Measurements from ENCODE around the gene CRYGS. TPM values are rescaled to one million over a fixed set of nuclear protein-coding genes. Genes with fewer than 3 reads are reported as not detected.

Gene CRYGS
- total and polyA plus RNA-seq, 2 experiments from 2014 or later, result 0.76 to 1.3 TPM

- peaks cover 59% of the 10 kb centered on the region for H3K79me2 ChIP-seq (ENCODE audit: insufficient read depth)
- H3K27ac ChIP-seq, result peak within 1 kb of the TSS; percentile 38
- H3K9ac ChIP-seq, result peak within 1 kb of the TSS; percentile 85
- in situ Hi-C loops (cut with MboI), result no loop called here
- 2% methylated on average over 62 to 63 of the region's 66 CpGs for WGBS, 2 experiments (ENCODE audit: low coverage in 1 of 2, low lambda C conversion rate in 2 of 2, missing lambda C conversion rate in 2 of 2)
- DNase-seq, result peak; percentile 86
- no peak for TF ChIP-seq EZH2phosphoT487 (IDR thresholded peaks at IDR 0.05; ENCODE audit: insufficient read depth, low read depth)
- no peak for TF ChIP-seq EZH2 (IDR thresholded peaks at IDR 0.05; ENCODE audit: insufficient read depth, poor library complexity, severe bottlenecking)
- H2AFZ ChIP-seq, result peak within 1 kb of the TSS; percentile 95
- peak within 1 kb of the TSS; percentile 82 for H3K4me2 ChIP-seq (ENCODE audit: unreplicated experiment)
- no peaks in the 10 kb centered on the region for H3K9me2 ChIP-seq (ENCODE audit: insufficient read depth)
- H3K27me3 ChIP-seq (replicated peaks; ENCODE audit: insufficient read depth), result no peaks in the 10 kb centered on the region
- no peaks in the 10 kb centered on the region for H3F3A ChIP-seq (ENCODE audit: insufficient read depth)
- peaks cover 15% of the 10 kb centered on the region for H3K4me1 ChIP-seq (ENCODE audit: insufficient read depth)
- H4K20me1 ChIP-seq (ENCODE audit: insufficient read depth), result no peaks in the 10 kb centered on the region
- H3K36me3 ChIP-seq (ENCODE audit: low read depth), result no peaks in the 10 kb centered on the region
- H3K9me3 ChIP-seq (ENCODE audit: low read depth), result no peaks in the 10 kb centered on the region
- H3K4me3 ChIP-seq, result peak within 1 kb of the TSS; percentile 79
These were observed 23.1 kb upstream of the CRYGS start, which contains the start of gene TBCCD1 for GRCh38 chr3:186567072-186567921. Gene TBCCD1, minus strand, starts transcription at chr3:186567339. Its CDS starts 3,010 bp downstream, at chr3:186564329.

DNA sequence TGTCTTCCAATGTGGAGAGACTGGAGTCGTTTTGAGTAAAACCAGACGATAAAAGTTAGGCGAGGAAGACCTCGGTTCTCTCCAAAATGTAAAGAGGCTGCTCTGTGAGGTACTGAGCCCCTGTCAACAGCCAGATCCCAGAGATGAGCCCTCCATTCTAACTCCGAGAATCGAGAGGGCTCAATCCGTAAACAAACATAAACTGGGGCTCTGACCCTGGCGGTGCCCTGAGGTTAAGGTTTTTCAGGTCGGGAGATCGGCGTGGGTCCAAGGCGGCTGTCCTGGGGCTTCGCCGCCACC is 22.5 kb upstream of the CRYGS start:
- Histone ChIP-seq H3K4me2 (ENCODE audit: unreplicated experiment) (peak overlapping the region; percentile 82), H3K27me3 (replicated peaks; ENCODE audit: insufficient read depth) (no peaks in the 10 kb centered on the region), H3K79me2 (ENCODE audit: insufficient read depth) (peaks cover 59% of the 10 kb centered on the region), H3F3A (ENCODE audit: insufficient read depth) (no peaks in the 10 kb centered on the region), H3K27ac (peak overlapping the region; percentile 38), H2AFZ (peak overlapping the region; percentile 95), H3K9ac (peak overlapping the region; percentile 85), H4K20me1 (ENCODE audit: insufficient read depth) (no peaks in the 10 kb centered on the region), H3K4me3 (peak overlapping the region; percentile 79), H3K36me3 (ENCODE audit: low read depth) (no peaks in the 10 kb centered on the region), H3K9me3 (ENCODE audit: low read depth) (no peaks in the 10 kb centered on the region), H3K9me2 (ENCODE audit: insufficient read depth) (no peaks in the 10 kb centered on the region), H3K4me1 (ENCODE audit: insufficient read depth) (peaks cover 13% of the 10 kb centered on the region)
- 1% methylated on average over 12 to 14 of the region's 14 CpGs for WGBS, 2 experiments (ENCODE audit: low coverage in 1 of 2, low lambda C conversion rate in 2 of 2, missing lambda C conversion rate in 2 of 2)
- TF ChIP-seq EZH2phosphoT487 (IDR thresholded peaks at IDR 0.05; ENCODE audit: insufficient read depth, low read depth) (no peak), EZH2 (IDR thresholded peaks at IDR 0.05; ENCODE audit: insufficient read depth, poor library complexity, severe bottlenecking) (no peak)
- DNase-seq, result no peak
- in situ Hi-C loops (cut with MboI), result no loop called here

DNA sequence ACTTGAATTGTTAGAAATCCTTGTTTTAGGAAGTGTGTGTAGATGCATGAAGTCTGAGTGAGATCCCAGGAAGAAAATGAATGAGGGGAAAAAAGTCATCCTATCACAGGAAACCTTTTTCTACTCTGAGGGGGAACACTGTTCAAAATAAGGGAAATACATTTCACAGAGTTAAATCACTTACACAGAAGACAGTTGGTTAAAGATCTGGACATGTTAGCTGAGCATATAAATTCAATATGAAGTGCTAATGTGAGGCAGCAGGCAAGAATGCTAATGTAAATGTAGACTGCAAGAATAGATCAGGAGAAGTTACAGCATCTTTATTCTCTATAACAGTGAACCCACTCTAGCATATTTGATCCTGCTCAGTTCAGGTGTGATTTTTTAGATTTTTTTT is 20.4 kb upstream of the CRYGS start:
- Histone ChIP-seq H4K20me1 (ENCODE audit: insufficient read depth) (no peaks in the 10 kb centered on the region), H3K27ac (no peak overlapping the region), H3K4me1 (ENCODE audit: insufficient read depth) (peaks cover 9% of the 10 kb centered on the region), H3K4me2 (ENCODE audit: unreplicated experiment) (no peak overlapping the region), H3K9me2 (ENCODE audit: insufficient read depth) (no peaks in the 10 kb centered on the region), H3K27me3 (replicated peaks; ENCODE audit: insufficient read depth) (no peaks in the 10 kb centered on the region), H3F3A (ENCODE audit: insufficient read depth) (no peaks in the 10 kb centered on the region), H3K9ac (no peak overlapping the region), H3K4me3 (no peak overlapping the region), H3K9me3 (ENCODE audit: low read depth) (no peaks in the 10 kb centered on the region), H3K36me3 (ENCODE audit: low read depth) (no peaks in the 10 kb centered on the region), H3K79me2 (ENCODE audit: insufficient read depth) (peaks cover 67% of the 10 kb centered on the region), H2AFZ (no peak overlapping the region)
- DNase-seq, result no peak
- in situ Hi-C loops (cut with MboI), result no loop called here
- TF ChIP-seq EZH2 (IDR thresholded peaks at IDR 0.05; ENCODE audit: insufficient read depth, poor library complexity, severe bottlenecking) (no peak), EZH2phosphoT487 (IDR thresholded peaks at IDR 0.05; ENCODE audit: insufficient read depth, low read depth) (no peak)

DNA sequence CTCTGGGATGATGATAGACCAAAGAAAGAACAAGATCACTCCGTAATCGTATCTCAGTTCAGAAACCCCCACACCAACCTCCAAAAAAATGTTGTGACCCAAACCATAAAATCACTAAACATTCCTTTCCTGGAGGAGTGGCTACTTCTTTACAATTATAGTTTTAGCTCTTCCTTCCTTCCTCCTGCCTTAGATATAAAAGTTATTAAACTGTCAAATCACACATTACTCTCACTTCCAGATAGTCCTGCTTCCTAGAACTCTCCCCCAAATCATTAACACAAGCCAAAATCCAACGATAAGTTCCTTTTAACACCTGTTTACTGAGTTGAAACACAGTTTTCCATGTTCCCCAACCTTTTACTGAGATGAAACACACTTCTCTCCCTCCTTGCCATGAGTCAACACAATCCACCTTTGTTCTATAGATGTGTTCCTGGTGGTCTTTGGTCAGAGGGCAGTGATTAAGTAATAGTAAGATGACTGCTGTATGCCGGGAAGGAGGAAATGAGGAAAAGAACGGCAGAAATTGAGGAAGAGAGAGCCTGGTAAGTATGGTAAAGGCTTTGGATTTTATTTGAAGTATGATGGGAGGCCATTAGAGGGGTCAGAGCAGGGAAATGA is 8.3 kb upstream of the CRYGS start:
- in situ Hi-C loops (cut with MboI), result no loop called here

More for the DNA sequence above, 8.3 kb upstream of the CRYGS start:
- H3K4me3 ChIP-seq, result no peak overlapping the region
- no peak for TF ChIP-seq EZH2 (IDR thresholded peaks at IDR 0.05; ENCODE audit: insufficient read depth, poor library complexity, severe bottlenecking)
- no peak for TF ChIP-seq EZH2phosphoT487 (IDR thresholded peaks at IDR 0.05; ENCODE audit: insufficient read depth, low read depth)
- DNase-seq, result no peak
- no peaks in the 10 kb centered on the region for H3K79me2 ChIP-seq (ENCODE audit: insufficient read depth)
- peaks cover 54% of the 10 kb centered on the region for H3K36me3 ChIP-seq (ENCODE audit: low read depth)
- 67 to 78% methylated on average over 5 of the region's 5 CpGs for WGBS, 2 experiments (ENCODE audit: low coverage in 1 of 2, low lambda C conversion rate in 2 of 2, missing lambda C conversion rate in 2 of 2)
- H4K20me1 ChIP-seq (ENCODE audit: insufficient read depth), result no peaks in the 10 kb centered on the region
- H3K9ac ChIP-seq, result no peak overlapping the region
- H3K4me2 ChIP-seq (ENCODE audit: unreplicated experiment), result no peak overlapping the region
- no peaks in the 10 kb centered on the region for H3K9me3 ChIP-seq (ENCODE audit: low read depth)
- no peaks in the 10 kb centered on the region for H3F3A ChIP-seq (ENCODE audit: insufficient read depth)
- no peak overlapping the region for H3K27ac ChIP-seq
- no peak overlapping the region for H2AFZ ChIP-seq
- no peaks in the 10 kb centered on the region for H3K27me3 ChIP-seq (replicated peaks; ENCODE audit: insufficient read depth)
- no peaks in the 10 kb centered on the region for H3K9me2 ChIP-seq (ENCODE audit: insufficient read depth)
- no peaks in the 10 kb centered on the region for H3K4me1 ChIP-seq (ENCODE audit: insufficient read depth)
